IPS DF 6.9 (cell line): ENCODE data around the gene IFITM1.
"Not testable (repeated sequence)": the region's sequence is repeated elsewhere in the genome, so short reads cannot be mapped to it uniquely, and the experiment has no call there.

Source experiments
- DNase-seq: peaks from one replicate; pipeline ENCODE4 v3.0.0-alpha.2; 2013; ENCODE audit warnings: low read depth, low spot score
- H3K27ac ChIP-seq: one replicate; pipeline ENCODE4 v1.5.1; 2013; ENCODE audit warnings: low read length, control low read depth
- H3K27me3 ChIP-seq: 2 replicates; pipeline ENCODE4 v1.6.1; 2013; ENCODE audit warnings: mild to moderate bottlenecking, low read length; ENCODE audit not compliant: control insufficient read depth, insufficient read depth
- H3K36me3 ChIP-seq: 2 replicates; pipeline ENCODE4 v1.6.1; 2013; ENCODE audit warnings: low read length; ENCODE audit not compliant: control insufficient read depth, insufficient read depth
- H3K4me1 ChIP-seq: 2 replicates; pipeline ENCODE4 v1.6.1; 2013; ENCODE audit warnings: low read length; ENCODE audit not compliant: control insufficient read depth, insufficient read depth
- H3K4me3 ChIP-seq: 2 replicates; pipeline ENCODE4 v1.5.1; 2013; ENCODE audit warnings: mild to moderate bottlenecking, low read length
- H3K9me3 ChIP-seq: 2 replicates; pipeline ENCODE4 v1.6.1; 2013; ENCODE audit warnings: low read length, inconsistent platforms; ENCODE audit not compliant: control insufficient read depth, insufficient read depth
- WGBS: extraction: QIAGEN DNeasy Blood & Tissue Kit; methylation state at CpG from one replicate; pipeline ENCODE4 v1.1.7; 2013; ENCODE audit warnings: mixed read lengths, missing lambda C conversion rate; ENCODE audit not compliant: insufficient read length, insufficient coverage; 5-methylcytosine and 5-hydroxymethylcytosine counted together

IFITM1 gene

DNA sequence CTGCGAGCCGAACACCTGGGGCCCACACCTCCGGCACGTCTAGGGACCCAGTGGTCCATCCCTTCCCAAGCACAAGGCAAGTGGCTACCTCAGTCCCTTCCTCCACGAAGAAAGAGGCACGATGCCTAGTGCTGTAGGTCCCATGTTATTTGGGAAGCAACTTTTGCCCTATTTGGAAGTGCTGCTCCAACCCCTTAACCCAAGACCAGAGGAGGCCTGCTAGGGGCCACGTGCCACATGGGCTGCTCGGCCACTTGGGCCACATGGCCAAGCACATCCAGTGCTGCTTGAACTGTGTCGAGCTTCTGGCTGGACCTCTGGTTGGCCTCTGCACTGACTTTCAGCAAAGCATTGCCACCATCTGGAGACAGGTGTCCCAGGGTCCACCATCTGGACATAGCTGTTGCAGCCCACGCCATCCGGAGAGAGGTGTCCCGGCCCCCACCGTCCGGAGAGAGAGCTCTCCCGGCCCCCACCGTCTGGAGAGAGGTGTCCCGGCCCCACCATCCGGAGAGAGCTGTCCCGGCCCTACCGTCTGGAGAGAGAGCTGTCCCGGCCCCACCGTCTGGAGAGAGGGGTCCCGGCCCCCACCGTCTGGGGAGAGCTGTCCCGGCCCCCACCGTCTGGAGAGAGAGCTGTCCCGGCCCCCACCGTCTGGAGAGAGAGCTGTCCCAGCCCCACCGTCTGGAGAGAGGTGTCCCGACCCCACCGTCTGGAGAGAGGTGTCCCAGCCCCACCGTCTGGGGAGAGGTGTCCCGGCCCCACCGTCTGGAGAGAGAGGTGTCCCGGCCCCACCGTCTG is 49.0 kb downstream of the IFITM1 start:
- Histone ChIP-seq H3K36me3 (no peaks in the 10 kb centered on the region), H3K27me3 (no peaks in the 10 kb centered on the region), H3K9me3 (no peaks in the 10 kb centered on the region; the same call in 1 of the 2 replicates), H3K4me3 (no peak overlapping the region), H3K27ac (no peak overlapping the region), H3K4me1 (peaks cover 4% of the 10 kb centered on the region; the same call in 1 of the 2 replicates)
- WGBS, result no CpG with 5 or more reads among the region's 36 CpGs
- no peak for DNase-seq

DNA sequence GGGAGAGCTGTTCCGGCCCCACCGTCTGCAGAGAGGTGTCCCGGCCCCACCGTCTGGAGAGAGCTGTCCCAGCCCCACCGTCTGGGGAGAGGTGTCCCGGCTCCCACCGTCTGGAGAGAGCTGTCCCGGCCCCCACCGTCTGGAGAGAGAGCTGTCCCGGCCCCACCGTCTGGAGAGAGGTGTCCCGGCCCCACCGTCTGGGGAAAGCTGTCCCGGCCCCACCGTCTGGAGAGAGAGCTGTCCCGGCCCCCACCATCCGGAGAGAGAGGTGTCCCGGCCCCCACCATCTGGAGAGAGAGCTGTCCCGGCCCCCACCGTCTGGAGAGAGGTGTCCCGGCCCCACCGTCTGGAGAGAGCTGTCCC is 49.6 kb downstream of the IFITM1 start:
- H3K4me3 ChIP-seq, H3K27ac ChIP-seq, H3K36me3 ChIP-seq, DNase-seq, H3K4me1 ChIP-seq, H3K27me3 ChIP-seq, H3K9me3 ChIP-seq: not testable (repeated sequence)
- WGBS, result no CpG with 5 or more reads among the region's 22 CpGs

DNA sequence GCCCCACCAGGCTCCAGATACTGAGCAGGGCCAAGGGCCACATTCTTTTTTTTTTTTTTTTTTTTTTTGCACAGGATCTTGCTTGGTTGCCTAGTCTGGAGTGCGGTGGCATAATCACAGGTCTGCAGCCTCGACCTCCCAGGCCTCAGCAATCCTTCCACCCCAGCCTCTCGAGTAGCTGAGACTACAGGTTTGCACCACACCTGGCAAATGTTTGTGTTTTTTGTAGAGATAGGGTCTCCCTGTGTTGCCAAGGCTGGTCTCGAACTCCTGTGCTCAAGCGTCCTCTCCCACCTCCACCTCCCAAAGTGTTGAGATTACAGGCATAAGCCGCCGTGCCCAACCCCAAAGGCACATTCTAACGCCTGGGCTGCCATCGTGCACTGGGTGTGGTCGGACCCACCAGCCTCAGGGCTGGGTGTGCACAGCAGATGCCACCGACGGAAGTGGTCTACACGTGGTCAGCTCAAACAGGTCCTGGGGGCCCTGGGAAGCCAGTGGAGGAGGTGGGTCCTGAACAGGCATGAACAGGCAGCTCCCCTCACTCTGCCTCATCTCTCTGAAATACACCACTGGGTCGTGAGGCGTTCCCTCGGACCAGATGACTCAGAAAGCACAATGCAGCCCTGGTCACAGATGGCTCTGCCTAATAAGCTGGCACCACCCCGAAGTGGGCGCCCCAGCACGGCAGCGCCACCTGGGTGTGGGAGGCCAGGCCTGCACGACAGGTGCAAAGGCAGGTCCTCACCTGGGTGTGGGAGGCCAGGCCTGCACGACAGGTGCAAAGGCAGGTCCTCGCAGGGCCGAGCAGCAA is 50.3 kb downstream of the IFITM1 start:
- no peak for DNase-seq
- WGBS, result no CpG with 5 or more reads among the region's 24 CpGs
- no peaks in the 10 kb centered on the region for H3K36me3 ChIP-seq
- no peak overlapping the region for H3K4me3 ChIP-seq
- peaks cover 11% of the 10 kb centered on the region for H3K4me1 ChIP-seq
- no peaks in the 10 kb centered on the region for H3K27me3 ChIP-seq
- H3K27ac ChIP-seq, result no peak overlapping the region
- no peaks in the 10 kb centered on the region; the same call in 1 of the 2 replicates for H3K9me3 ChIP-seq
